ENCODE measurements around the gene DIO1.

GRCh38 chr1:53902235-53903138 is 8.5 kb downstream of the DIO1 start:
- TF ChIP-seq IRF9 (tag; IDR thresholded peaks at IDR 0.05) = no peak
- no peak for TF ChIP-seq CREB1 (IDR thresholded peaks at IDR 0.05)
- TF ChIP-seq CREB1 (CRISPR knock-in tag; IDR thresholded peaks at IDR 0.05) = no peak
- no peak for TF ChIP-seq RNF2 (IDR thresholded peaks at IDR 0.05)
- no peak for TF ChIP-seq REST (IDR thresholded peaks at IDR 0.05; ENCODE audit: borderline replicate concordance)
- TF ChIP-seq REST (CRISPR knock-in tag; IDR thresholded peaks at IDR 0.05; ENCODE audit: low read depth) = no peak
- no peak for TF ChIP-seq SMC3 (conservative IDR thresholded peaks at IDR 0.05; ENCODE audit: insufficient read depth, low read depth, low read length)
- TF ChIP-seq SMAD1 (IDR thresholded peaks at IDR 0.05; ENCODE audit: low read depth, low read length, partially characterized antibody) = no peak
- TF ChIP-seq POLR2A (conservative IDR thresholded peaks at IDR 0.05) = no peak
- no peak for TF ChIP-seq YY1 (IDR thresholded peaks at IDR 0.05; ENCODE audit: borderline replicate concordance in 1 of 3, control insufficient read depth in 1 of 3, extremely low read depth in 1 of 3, insufficient read depth in 3 of 3, insufficient read length in 1 of 3, insufficient replicate concordance in 2 of 3, low read depth in 1 of 3, low read length in 2 of 3)
- TF ChIP-seq ZBTB17 (CRISPR knock-in tag; IDR thresholded peaks at IDR 0.05) = no peak
- no peak for TF ChIP-seq MAX (CRISPR knock-in tag; IDR thresholded peaks at IDR 0.05)
- no peak for TF ChIP-seq CTCF (IDR thresholded peaks at IDR 0.05 in 2 of 3, conservative IDR thresholded peaks at IDR 0.05 in 1 of 3; ENCODE audit: insufficient read depth in 2 of 3, low read depth in 1 of 3, low read length in 3 of 3)
- TF ChIP-seq PHB (CRISPR knock-in tag; IDR thresholded peaks at IDR 0.05) = no peak
- no peak for TF ChIP-seq MAFK (IDR thresholded peaks at IDR 0.05; ENCODE audit: low read length)
